GM06990 (cell line): ENCODE data around the gene CDH16.

ENCODE experiments used
- DNase-seq: peaks from one replicate; pipeline ENCODE4 v3.0.0-alpha.2; 2011; ENCODE audit not compliant: insufficient read length; ENCODE audit errors: extremely low read depth
- H3K27me3 ChIP-seq: replicated peaks from 2 replicates; pipeline ENCODE4 v1.6.0; 2011; ENCODE audit warnings: low read length; ENCODE audit not compliant: control insufficient read depth, insufficient read depth
- H3K36me3 ChIP-seq: 2 replicates; pipeline ENCODE4 v1.5.1; 2011; ENCODE audit warnings: low read length; ENCODE audit not compliant: control insufficient read depth, insufficient read depth
- H3K4me3 ChIP-seq: replicated peaks from 2 replicates; pipeline ENCODE4 v1.5.1; 2011; ENCODE audit warnings: low read depth, mild to moderate bottlenecking, control low read depth, low read length
- CTCF ChIP-seq: IDR thresholded peaks from 2 replicates; pipeline ENCODE4 v1.5.1; 2011; ENCODE audit warnings: low read length, control low read depth, mild to moderate bottlenecking, inconsistent platforms; ENCODE audit not compliant: insufficient read depth, poor library complexity, severe bottlenecking

The CDH16 gene

GRCh38 chr16:66934138-66934838 is 15.6 kb upstream of the CDH16 start, which contains the start of gene CIAO2B:
Gene CIAO2B (minus strand): TSS chr16:66934402. CDS start chr16:66934364, 38 bp downstream.
- H3K36me3 ChIP-seq, result peaks cover 16% of the 10 kb centered on the region

DNA sequence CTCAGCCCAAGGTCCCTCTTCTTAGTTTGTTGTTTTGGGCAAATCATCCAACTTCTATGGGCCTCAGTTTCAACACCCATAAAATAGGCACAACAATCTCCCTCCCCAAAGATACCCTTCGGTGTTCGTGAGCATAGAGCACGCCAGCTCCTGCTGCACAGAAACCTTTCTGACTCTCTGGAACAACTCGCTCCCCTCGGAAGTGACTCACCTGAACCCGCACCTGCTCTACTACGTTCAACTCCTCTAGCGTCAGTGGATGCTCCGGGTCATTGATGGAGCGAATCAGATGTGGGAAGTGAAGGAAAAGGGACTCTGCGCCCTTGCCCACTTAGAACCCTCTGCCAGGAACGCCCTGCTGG is 15.1 kb upstream of the CDH16 start:
- no peak for DNase-seq
- TF ChIP-seq CTCF, result no peak
- Histone ChIP-seq H3K4me3 (peak overlapping the region; percentile 97), H3K36me3 (peaks cover 12% of the 10 kb centered on the region), H3K27me3 (no peaks in the 10 kb centered on the region)

More at GRCh38 chr16:66934138-66934838, 15.6 kb upstream of the CDH16 start, which contains the start of gene CIAO2B:
- peak; percentile 92 for DNase-seq
- H3K4me3 ChIP-seq, result peak within 1 kb of the TSS; percentile 97
- TF ChIP-seq CTCF, result no peak
- no peaks in the 10 kb centered on the region for H3K27me3 ChIP-seq

DNA sequence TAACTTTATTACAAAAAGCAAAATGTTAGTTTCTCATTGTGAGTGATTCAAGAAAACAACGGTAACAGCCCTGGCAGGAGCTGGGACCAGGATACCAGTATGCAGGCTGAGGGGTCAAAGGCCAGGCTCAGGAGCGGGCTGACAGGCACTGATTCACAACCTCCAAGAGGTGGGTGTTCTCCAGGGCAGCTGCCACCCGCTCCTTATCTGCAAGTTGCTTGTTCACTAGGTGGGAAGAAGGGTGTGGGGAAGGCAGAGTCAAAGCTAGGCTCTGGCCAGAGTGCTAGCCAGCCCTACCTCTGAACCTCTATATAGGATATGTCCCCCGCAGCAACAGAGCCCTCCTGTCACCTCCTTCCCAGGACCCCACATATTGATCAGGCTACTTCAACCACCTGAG is 13.4 kb upstream of the CDH16 start:
- no peak for DNase-seq
- Histone ChIP-seq H3K36me3 (peaks cover 9% of the 10 kb centered on the region), H3K27me3 (no peaks in the 10 kb centered on the region), H3K4me3 (no peak overlapping the region)
- TF ChIP-seq CTCF, result no peak

DNA sequence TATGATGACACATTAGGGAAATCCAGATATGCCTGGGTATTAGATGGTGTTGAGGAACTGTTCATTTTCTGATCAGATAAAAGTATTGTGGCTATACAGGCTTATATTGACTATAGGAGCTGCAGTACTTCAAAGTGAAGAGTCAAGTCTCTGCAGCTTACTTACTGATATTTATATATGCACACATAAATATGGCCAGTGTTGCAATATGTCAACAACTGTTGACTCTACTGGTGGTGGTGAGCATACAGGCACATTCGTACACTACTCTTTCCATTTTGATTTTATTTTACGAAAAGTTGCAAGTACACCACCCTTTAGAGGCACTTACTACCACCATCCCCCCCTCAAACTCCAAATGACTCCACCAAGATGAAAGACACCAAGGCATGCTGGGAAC is 13.0 kb upstream of the CDH16 start:
- no peaks in the 10 kb centered on the region for H3K27me3 ChIP-seq
- no peak for TF ChIP-seq CTCF

GRCh38 chr16:66930189-66930588 is 11.5 kb upstream of the CDH16 start:
- Histone ChIP-seq H3K27me3 (no peaks in the 10 kb centered on the region; the same call in 1 of the 2 replicates), H3K4me3 (no peak overlapping the region), H3K36me3 (peaks cover 9% of the 10 kb centered on the region)
- no peak for DNase-seq
- no peak for TF ChIP-seq CTCF

More for the DNA sequence above, 13.0 kb upstream of the CDH16 start:
- DNase-seq, result no peak
- no peak overlapping the region for H3K4me3 ChIP-seq
- peaks cover 9% of the 10 kb centered on the region for H3K36me3 ChIP-seq
